HepG2 (cell line): ENCODE measurements around the gene EEF1AKMT4. TPM values are rescaled to one million over a fixed set of nuclear protein-coding genes. Genes with fewer than 3 reads are reported as not detected.

Experiments
- ERF ChIP-seq: IDR thresholded peaks from 2 replicates; pipeline ENCODE4 v1.6.1; 2018; ENCODE audit warnings: missing biosample characterization, missing genetic modification reagents
- ETV5 ChIP-seq: IDR thresholded peaks from 2 replicates; pipeline ENCODE4 v1.6.1; 2018; ENCODE audit warnings: missing biosample characterization, missing genetic modification reagents, inconsistent platforms, borderline replicate concordance
- GMEB1 ChIP-seq: sonication (generic); formaldehyde crosslinking; IDR thresholded peaks from 2 replicates; pipeline ENCODE4 v1.5.1; 2020; ENCODE audit warnings: missing genetic modification reagents, mild to moderate bottlenecking, borderline replicate concordance
- KAT8 ChIP-seq: IDR thresholded peaks from 2 replicates; pipeline ENCODE4 v1.6.1; 2016; ENCODE audit warnings: missing genetic modification reagents, missing compliant biosample characterization
- NFKBIZ ChIP-seq: IDR thresholded peaks from 2 replicates; pipeline ENCODE4 v1.6.1; 2018; ENCODE audit warnings: missing genetic modification reagents, missing compliant biosample characterization
- PLRG1 ChIP-seq: fragments of 450-650 bp; conservative IDR thresholded peaks from 2 replicates; pipeline ENCODE4 v1.6.1; 2016
- PRPF4 ChIP-seq: fragments of 200-400 bp; formaldehyde crosslinking; IDR thresholded peaks from 2 replicates; pipeline ENCODE4 v1.6.1; 2016; ENCODE audit warnings: low read length, low read depth; ENCODE audit not compliant: poor library complexity, severe bottlenecking
- SOX6 ChIP-seq, 2 experiments: fragments of 450-650 bp in 1 of 2; sonication (generic) in 1 of 2; formaldehyde crosslinking in 1 of 2; IDR thresholded peaks; 2 replicates each; pipeline versions ENCODE4 v1.4.0 to v1.6.1; 2017 to 2020; ENCODE audit warnings: antibody characterized with exemption in 1 of 2, mild to moderate bottlenecking in 1 of 2, missing genetic modification reagents in 1 of 2
- YEATS2 ChIP-seq: sonication (generic); formaldehyde crosslinking; IDR thresholded peaks from 2 replicates; pipeline ENCODE4 v1.4.0; 2020; ENCODE audit warnings: missing genetic modification reagents, borderline replicate concordance
- ZBTB3 ChIP-seq: sonication (generic); formaldehyde crosslinking; IDR thresholded peaks from 2 replicates; pipeline ENCODE4 v1.4.0; 2020; ENCODE audit warnings: low read depth, mild to moderate bottlenecking, moderate library complexity, missing genetic modification reagents, borderline replicate concordance
- ZFYVE20 ChIP-seq: sonication (generic); formaldehyde crosslinking; IDR thresholded peaks from 2 replicates; pipeline ENCODE4 v1.8.0; 2023; ENCODE audit warnings: low read depth, mild to moderate bottlenecking, moderate library complexity, missing genetic modification reagents, borderline replicate concordance
- ZMYM4 ChIP-seq: sonication (generic); formaldehyde crosslinking; IDR thresholded peaks from 2 replicates; pipeline ENCODE4 v1.8.1; 2023; ENCODE audit warnings: mild to moderate bottlenecking, missing genetic modification reagents
- ZNF264 ChIP-seq: sonication (generic); formaldehyde crosslinking; IDR thresholded peaks from 2 replicates; pipeline ENCODE4 v1.4.0; 2020; ENCODE audit warnings: missing genetic modification reagents
- ZNF468 ChIP-seq: sonication (generic); formaldehyde crosslinking; IDR thresholded peaks from 2 replicates; pipeline ENCODE4 v1.8.0; 2022; ENCODE audit warnings: mild to moderate bottlenecking, moderate library complexity, missing genetic modification reagents
- ZNF501 ChIP-seq: sonication (generic); formaldehyde crosslinking; IDR thresholded peaks from 2 replicates; pipeline ENCODE4 v1.5.1; 2020; ENCODE audit warnings: mild to moderate bottlenecking, moderate library complexity, missing genetic modification reagents
- polyA plus RNA-seq, 8 experiments: library from polyadenylated mRNA; depleted of rRNA in 3 of 8; stranded (reverse) in 7 of 8; unstranded in 1 of 8; fragments of >200 nt; fragmentation: Illumina TruSeq in 4 of 8; extraction: Trizol in 4 of 8; gene quantifications; 2 replicates each; pipeline versions ENCODE4 v1.2.1 to v1.2.3, GENCODE V29; 2011 to 2016; ENCODE audit warnings: low read depth in 4 of 8, missing spikeins in 1 of 8, mixed read lengths in 1 of 8; ENCODE audit not compliant: insufficient read depth in 1 of 8
- total RNA-seq, 5 experiments: library from RNA; depleted of rRNA; stranded (reverse); fragments of >200 nt; fragmentation: Illumina TruSeq; extraction: Trizol; gene quantifications; 2 replicates each; pipeline ENCODE4 v1.2.3, GENCODE V29; 2016; ENCODE audit warnings: low read depth in 1 of 5
- TF ChIP-seq, protein P1 (sequence below), 2 experiments: sonication (generic) in 1 of 2; formaldehyde crosslinking in 1 of 2; IDR thresholded peaks; 2 replicates each; pipeline versions ENCODE4 v1.4.0 to v1.6.1; 2018 to 2020; ENCODE audit warnings: missing genetic modification reagents in 2 of 2, borderline replicate concordance in 1 of 2, low read depth in 1 of 2, mild to moderate bottlenecking in 1 of 2, missing biosample characterization in 1 of 2
- TF ChIP-seq, protein P2 (sequence below): sonication (generic); formaldehyde crosslinking; IDR thresholded peaks from 2 replicates; pipeline ENCODE4 v1.8.1; 2023; ENCODE audit warnings: mild to moderate bottlenecking, inconsistent platforms, moderate library complexity, missing genetic modification reagents, borderline replicate concordance
- TF ChIP-seq, protein P3 (sequence below): sonication (generic); formaldehyde crosslinking; IDR thresholded peaks from 2 replicates; pipeline ENCODE4 v1.4.0; 2020; ENCODE audit warnings: missing genetic modification reagents
- TF ChIP-seq, protein P4 (sequence below): sonication (generic); formaldehyde crosslinking; IDR thresholded peaks from 2 replicates; pipeline ENCODE4 v1.8.0; 2022; ENCODE audit warnings: missing genetic modification reagents, mild to moderate bottlenecking, borderline replicate concordance

EEF1AKMT4 gene
- total and polyA plus RNA-seq, 2 of the 13 experiments (the other 11 are each of a cell fraction or from before 2014, with no cell fraction given) = 13.1 to 15.8 TPM

DNA sequence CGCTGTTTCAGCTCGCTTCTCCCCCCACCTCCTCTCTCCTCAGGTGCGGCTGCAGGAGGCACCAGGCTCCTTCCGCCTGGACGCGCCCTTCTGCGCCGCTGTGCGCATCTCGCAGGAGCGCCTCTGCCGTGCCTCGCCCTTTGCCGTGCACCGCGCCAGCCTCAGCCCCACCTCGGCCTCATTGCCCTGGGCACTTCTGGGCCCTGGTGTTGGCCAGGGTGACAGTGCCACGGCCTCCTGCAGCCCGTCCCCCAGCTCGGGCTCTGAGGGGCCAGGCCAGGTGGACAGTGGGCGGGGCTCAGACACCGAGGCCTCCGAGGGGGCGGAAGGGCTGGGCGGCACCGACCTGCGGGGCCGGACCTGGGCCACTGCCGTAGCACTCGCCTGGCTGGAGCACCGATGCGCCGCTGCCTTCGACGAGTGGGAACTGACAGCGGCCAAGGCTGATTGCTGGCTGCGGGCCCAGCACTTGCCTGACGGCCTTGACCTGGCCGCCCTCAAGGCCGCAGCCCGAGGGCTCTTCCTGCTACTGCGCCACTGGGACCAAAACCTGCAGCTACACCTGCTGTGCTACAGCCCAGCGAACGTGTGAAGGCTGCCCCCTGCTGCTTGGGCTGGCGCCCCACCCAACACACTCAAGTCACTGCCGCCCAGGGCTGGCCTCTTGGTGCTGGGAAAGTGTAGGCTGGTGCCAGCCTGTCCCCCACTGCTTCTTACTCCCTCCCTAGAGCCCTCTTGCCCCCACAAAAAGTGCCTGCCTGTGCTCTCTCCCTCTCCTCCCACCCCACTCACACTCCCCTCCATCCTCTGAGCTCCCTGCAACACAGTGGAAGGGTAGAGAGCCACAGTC is 7.8 kb upstream of the EEF1AKMT4 start (continued):
- TF ChIP-seq ZNF264 (peak; percentile 95), ZMYM4 (CRISPR knock-in tag) (peak; percentile 86), KAT8 (CRISPR knock-in tag) (peak; percentile 87), ZNF501 (CRISPR knock-in tag) (peak; percentile 52; the same call in 1 of the 2 replicates), ERF (CRISPR knock-in tag) (peak; percentile 96), PRPF4 (no peak), ZBTB3 (CRISPR knock-in tag) (peak; percentile 72; the same call in 1 of the 2 replicates), YEATS2 (CRISPR knock-in tag) (peak; percentile 79; the same call in 1 of the 2 replicates), ZNF468 (CRISPR knock-in tag) (peak; percentile 15; the same call in 1 of the 2 replicates), SOX6 (IDR thresholded peaks at IDR 0.05) (no peak), SOX6 (CRISPR knock-in tag; IDR thresholded peaks at IDR 0.05) (peak; percentile 88), GMEB1 (CRISPR knock-in tag) (peak; percentile 71; the same call in 1 of the 2 replicates), ETV5 (CRISPR knock-in tag) (peak; percentile 80; the same call in 1 of the 2 replicates), ZFYVE20 (no peak), PLRG1 (no peak), NFKBIZ (CRISPR knock-in tag) (peak; percentile 74; the same call in 1 of the 2 replicates)
- TF ChIP-seq, protein P1, sequence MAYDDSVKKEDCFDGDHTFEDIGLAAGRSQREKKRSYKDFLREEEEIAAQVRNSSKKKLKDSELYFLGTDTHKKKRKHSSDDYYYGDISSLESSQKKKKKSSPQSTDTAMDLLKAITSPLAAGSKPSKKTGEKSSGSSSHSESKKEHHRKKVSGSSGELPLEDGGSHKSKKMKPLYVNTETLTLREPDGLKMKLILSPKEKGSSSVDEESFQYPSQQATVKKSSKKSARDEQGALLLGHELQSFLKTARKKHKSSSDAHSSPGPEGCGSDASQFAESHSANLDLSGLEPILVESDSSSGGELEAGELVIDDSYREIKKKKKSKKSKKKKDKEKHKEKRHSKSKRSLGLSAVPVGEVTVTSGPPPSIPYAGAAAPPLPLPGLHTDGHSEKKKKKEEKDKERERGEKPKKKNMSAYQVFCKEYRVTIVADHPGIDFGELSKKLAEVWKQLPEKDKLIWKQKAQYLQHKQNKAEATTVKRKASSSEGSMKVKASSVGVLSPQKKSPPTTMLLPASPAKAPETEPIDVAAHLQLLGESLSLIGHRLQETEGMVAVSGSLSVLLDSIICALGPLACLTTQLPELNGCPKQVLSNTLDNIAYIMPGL (CRISPR knock-in tag; IDR thresholded peaks at IDR 0.05; ENCODE audit: borderline replicate concordance in 1 of 2, low read depth in 1 of 2) = peak; percentile 85 to 93; a peak in 3 of 4 replicates
- TF ChIP-seq, protein P2, sequence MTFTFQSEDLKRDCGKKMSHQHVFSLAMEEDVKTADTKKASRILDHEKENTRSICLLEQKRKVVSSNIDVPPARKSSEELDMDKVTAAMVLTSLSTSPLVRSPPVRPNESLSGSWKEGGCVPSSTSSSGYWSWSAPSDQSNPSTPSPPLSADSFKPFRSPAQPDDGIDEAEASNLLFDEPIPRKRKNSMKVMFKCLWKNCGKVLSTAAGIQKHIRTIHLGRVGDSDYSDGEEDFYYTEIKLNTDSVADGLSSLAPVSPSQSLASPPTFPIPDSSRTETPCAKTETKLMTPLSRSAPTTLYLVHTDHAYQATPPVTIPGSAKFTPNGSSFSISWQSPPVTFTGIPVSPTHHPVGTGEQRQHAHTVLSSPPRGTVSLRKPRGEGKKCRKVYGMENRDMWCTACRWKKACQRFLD (CRISPR knock-in tag) = peak; percentile 93
- TF ChIP-seq, protein P3, sequence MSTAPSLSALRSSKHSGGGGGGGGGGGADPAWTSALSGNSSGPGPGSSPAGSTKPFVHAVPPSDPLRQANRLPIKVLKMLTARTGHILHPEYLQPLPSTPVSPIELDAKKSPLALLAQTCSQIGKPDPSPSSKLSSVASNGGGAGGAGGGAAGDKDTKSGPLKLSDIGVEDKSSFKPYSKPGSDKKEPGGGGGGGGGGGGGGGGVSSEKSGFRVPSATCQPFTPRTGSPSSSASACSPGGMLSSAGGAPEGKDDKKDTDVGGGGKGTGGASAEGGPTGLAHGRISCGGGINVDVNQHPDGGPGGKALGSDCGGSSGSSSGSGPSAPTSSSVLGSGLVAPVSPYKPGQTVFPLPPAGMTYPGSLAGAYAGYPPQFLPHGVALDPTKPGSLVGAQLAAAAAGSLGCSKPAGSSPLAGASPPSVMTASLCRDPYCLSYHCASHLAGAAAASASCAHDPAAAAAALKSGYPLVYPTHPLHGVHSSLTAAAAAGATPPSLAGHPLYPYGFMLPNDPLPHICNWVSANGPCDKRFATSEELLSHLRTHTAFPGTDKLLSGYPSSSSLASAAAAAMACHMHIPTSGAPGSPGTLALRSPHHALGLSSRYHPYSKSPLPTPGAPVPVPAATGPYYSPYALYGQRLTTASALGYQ (CRISPR knock-in tag) = peak; percentile 84
- TF ChIP-seq, protein P4, sequence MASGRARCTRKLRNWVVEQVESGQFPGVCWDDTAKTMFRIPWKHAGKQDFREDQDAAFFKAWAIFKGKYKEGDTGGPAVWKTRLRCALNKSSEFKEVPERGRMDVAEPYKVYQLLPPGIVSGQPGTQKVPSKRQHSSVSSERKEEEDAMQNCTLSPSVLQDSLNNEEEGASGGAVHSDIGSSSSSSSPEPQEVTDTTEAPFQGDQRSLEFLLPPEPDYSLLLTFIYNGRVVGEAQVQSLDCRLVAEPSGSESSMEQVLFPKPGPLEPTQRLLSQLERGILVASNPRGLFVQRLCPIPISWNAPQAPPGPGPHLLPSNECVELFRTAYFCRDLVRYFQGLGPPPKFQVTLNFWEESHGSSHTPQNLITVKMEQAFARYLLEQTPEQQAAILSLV (CRISPR knock-in tag) = 0 out of 2 replicates have a peak, but pooled peaks have one; percentile 83
